GM21737 (cell line): ENCODE measurements around the gene PRKAR1B.
A peak's percentile ranks its signal among the peaks of the same experiment; 100 is the strongest.

Experiments
- ATAC-seq: cut with Tn5 transposase; IDR thresholded peaks from one replicate; pipeline ENCODE4 v1.9.1; 2021; ENCODE audit warnings: mild to moderate bottlenecking, moderate library complexity; ENCODE audit not compliant: unreplicated experiment

Gene PRKAR1B

GRCh38 chr7:607938-608337, 119.1 kb downstream of the PRKAR1B start:
- ATAC-seq = no peak

- ATAC-seq = no peak
These were observed 121.2 kb downstream of the PRKAR1B start for GRCh38 chr7:605661-606450.

- no peak for ATAC-seq
These were observed 122.1 kb downstream of the PRKAR1B start for GRCh38 chr7:604884-605531.

- ATAC-seq = peak; percentile 67
These were observed 122.8 kb downstream of the PRKAR1B start for GRCh38 chr7:604001-604883.

GRCh38 chr7:603152-603951, 123.7 kb downstream of the PRKAR1B start:
- ATAC-seq = no peak

- no peak for ATAC-seq
These were observed 124.5 kb downstream of the PRKAR1B start for GRCh38 chr7:602341-603141.

GRCh38 chr7:601595-602340, 125.3 kb downstream of the PRKAR1B start:
- no peak for ATAC-seq

GRCh38 chr7:601036-601594, 126.0 kb downstream of the PRKAR1B start:
- ATAC-seq = no peak

- no peak for ATAC-seq
These were observed 126.7 kb downstream of the PRKAR1B start for GRCh38 chr7:600149-601035.

GRCh38 chr7:598899-599298, 128.2 kb downstream of the PRKAR1B start:
- ATAC-seq = no peak

GRCh38 chr7:597348-598178, 129.5 kb downstream of the PRKAR1B start:
- no peak for ATAC-seq

- no peak for ATAC-seq
These were observed 130.3 kb downstream of the PRKAR1B start for GRCh38 chr7:596819-597182.

- no peak for ATAC-seq
These were observed 130.8 kb downstream of the PRKAR1B start for GRCh38 chr7:596071-596818.

GRCh38 chr7:595621-596010, 131.5 kb downstream of the PRKAR1B start:
- ATAC-seq = no peak

- ATAC-seq = no peak
These were observed 132.0 kb downstream of the PRKAR1B start for GRCh38 chr7:594920-595620.
